Common myeloid progenitor, CD34-positive (primary cell): ENCODE measurements around the gene TMEM248.

Experiments
- CTCF ChIA-PET: fragments of 350-600 bp; sonication (Branson Sonifier 250); formaldehyde crosslinking; loops from one replicate; lab custom pipeline; 2021; ENCODE audit warnings: antibody characterized with exemption; lab: Charles Lee
- POLR2A ChIA-PET: fragments of 350-600 bp; sonication (Branson Sonifier 250); formaldehyde crosslinking; loops from one replicate; lab custom pipeline; 2021; ENCODE audit warnings: antibody characterized with exemption; lab: Charles Lee
- DNase-seq, 3 donors: peaks; one replicate each; pipeline versions ENCODE4 v3.0.0 to v3.0.0-alpha.2; 2013
- H3K27ac ChIP-seq, 2 experiments: 1 replicate in 1 of 2; 2 replicates in 1 of 2; pipeline ENCODE4 v1.7.0; 2013; ENCODE audit warnings: inconsistent platforms in 2 of 2, low read length in 2 of 2, mild to moderate bottlenecking in 2 of 2, low read depth in 1 of 2, moderate library complexity in 1 of 2; ENCODE audit not compliant: severe bottlenecking in 2 of 2, insufficient read depth in 1 of 2, poor library complexity in 1 of 2
- H3K27me3 ChIP-seq, 5 experiments: replicated peaks in 2 of 5; 1 replicate in 3 of 5; 2 replicates in 2 of 5; pipeline versions ENCODE4 v1.6.1 to v1.7.0; 2013; ENCODE audit warnings: low read length in 4 of 5, mild to moderate bottlenecking in 2 of 5, moderate library complexity in 2 of 5, inconsistent platforms in 1 of 5; ENCODE audit not compliant: insufficient read depth in 5 of 5, control insufficient read depth in 4 of 5
- H3K36me3 ChIP-seq, 4 experiments: 1 replicate in 2 of 4; 2 replicates in 2 of 4; pipeline versions ENCODE4 v1.6.1 to v1.7.0; 2013; ENCODE audit warnings: low read length in 3 of 4, control low read depth in 1 of 4, mild to moderate bottlenecking in 1 of 4; ENCODE audit not compliant: control insufficient read depth in 4 of 4, insufficient read depth in 4 of 4
- H3K4me1 ChIP-seq, 4 experiments: 1 replicate in 3 of 4; 2 replicates in 1 of 4; pipeline versions ENCODE4 v1.6.1 to v1.7.1; 2013; ENCODE audit warnings: low read length in 3 of 4, mild to moderate bottlenecking in 3 of 4, control low read depth in 1 of 4, inconsistent platforms in 1 of 4, moderate library complexity in 1 of 4; ENCODE audit not compliant: control insufficient read depth in 4 of 4, insufficient read depth in 4 of 4; ENCODE audit errors: control extremely low read depth in 1 of 4
- H3K4me3 ChIP-seq, 7 experiments: 1 replicate in 4 of 7; 2 replicates in 3 of 7; pipeline versions ENCODE4 v1.5.1 to v1.7.0; 2013; ENCODE audit warnings: mild to moderate bottlenecking in 7 of 7, low read length in 6 of 7, moderate library complexity in 6 of 7, inconsistent platforms in 2 of 7, low read depth in 2 of 7, control low read depth in 1 of 7; ENCODE audit not compliant: insufficient read depth in 4 of 7, control insufficient read depth in 1 of 7; ENCODE audit errors: extremely low read depth in 1 of 7
- H3K9me3 ChIP-seq, 5 experiments: 1 replicate in 4 of 5; 2 replicates in 1 of 5; pipeline versions ENCODE4 v1.6.1 to v1.7.1; 2013; ENCODE audit warnings: low read length in 4 of 5, mild to moderate bottlenecking in 2 of 5, inconsistent platforms in 1 of 5, low read depth in 1 of 5, moderate library complexity in 1 of 5; ENCODE audit not compliant: control insufficient read depth in 4 of 5, insufficient read depth in 2 of 5; ENCODE audit errors: control extremely low read depth in 1 of 5
- WGBS: methylation state at CpG from one replicate; pipeline ENCODE4 v1.1.5; 2013; ENCODE audit not compliant: insufficient coverage; 5-methylcytosine and 5-hydroxymethylcytosine counted together

TMEM248 gene

DNA sequence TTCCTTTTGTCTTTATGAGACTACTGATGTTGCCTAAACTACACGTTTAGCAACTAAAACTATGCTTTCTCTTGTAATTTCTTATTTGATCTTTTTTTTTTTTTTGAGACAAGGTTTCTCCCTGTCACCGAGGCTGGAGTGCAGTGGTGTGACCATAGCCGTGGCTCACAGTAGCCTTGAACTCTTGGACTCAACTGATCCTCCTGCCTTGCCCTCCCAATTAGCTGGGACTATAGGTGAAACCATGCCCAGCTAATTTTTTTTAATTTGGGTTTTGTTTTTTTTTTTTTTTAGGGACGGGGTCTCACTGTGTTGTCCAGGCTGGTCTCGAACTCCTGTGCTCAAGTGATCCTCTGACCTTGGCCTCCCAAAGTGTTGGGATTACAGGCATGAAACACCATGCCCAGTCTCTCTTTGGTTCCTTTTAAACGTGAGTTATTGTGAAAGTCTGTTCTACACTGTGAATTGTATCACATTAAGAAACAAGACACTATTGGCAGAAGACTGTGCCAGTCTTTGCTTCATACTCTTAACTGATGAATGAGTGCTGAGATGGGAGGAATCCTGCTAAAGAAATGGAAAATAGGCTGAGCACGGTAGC is 6.4 kb downstream of the TMEM248 start:
- no peak for DNase-seq
- Histone ChIP-seq H3K9me3 (no peaks in the 10 kb centered on the region), H3K4me1 (peaks cover 1 to 10% (median 5%) of the 10 kb centered on the region in 4 experiments), H3K4me3 (no peak overlapping the region), H3K27ac (no peak overlapping the region), H3K27me3 (no peaks in the 10 kb centered on the region), H3K36me3 (peaks cover 0 to 29% (median 5%) of the 10 kb centered on the region in 4 experiments)
- 100% methylated on average over 4 of the region's 7 CpGs for WGBS
- CTCF ChIA-PET: no interaction called here
- POLR2A ChIA-PET: no interaction called here

DNA sequence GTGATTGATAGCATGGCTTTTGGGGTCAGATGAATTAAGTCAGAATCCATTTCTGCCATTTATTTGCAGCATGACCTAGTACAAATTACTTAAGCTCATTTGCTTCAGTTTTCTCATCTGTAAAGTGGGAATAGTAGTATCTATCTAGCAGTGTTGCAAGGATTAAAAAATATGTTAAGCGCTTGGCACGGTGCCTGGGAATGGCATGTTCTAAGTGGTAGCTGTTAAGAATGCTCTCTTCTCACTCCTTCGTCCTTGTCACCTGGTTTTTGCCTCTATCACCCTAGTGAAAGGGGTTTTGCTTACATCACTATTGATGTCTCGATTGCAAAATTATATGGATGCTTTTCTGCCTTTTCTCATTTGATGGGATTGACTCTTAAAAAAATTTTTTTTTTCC is 7.4 kb downstream of the TMEM248 start:
- Histone ChIP-seq H3K27ac (no peak overlapping the region), H3K36me3 (peaks cover 0 to 29% (median 5%) of the 10 kb centered on the region in 4 experiments), H3K4me1 (peaks cover 0 to 1% (median under 1%) of the 10 kb centered on the region in 4 experiments), H3K27me3 (no peaks in the 10 kb centered on the region), H3K4me3 (no peak overlapping the region), H3K9me3 (no peaks in the 10 kb centered on the region)
- 100% methylated on average over 3 of the region's 4 CpGs for WGBS
- ChIA-PET POLR2A (no interaction called here), CTCF (no interaction called here)
- no peak for DNase-seq

DNA sequence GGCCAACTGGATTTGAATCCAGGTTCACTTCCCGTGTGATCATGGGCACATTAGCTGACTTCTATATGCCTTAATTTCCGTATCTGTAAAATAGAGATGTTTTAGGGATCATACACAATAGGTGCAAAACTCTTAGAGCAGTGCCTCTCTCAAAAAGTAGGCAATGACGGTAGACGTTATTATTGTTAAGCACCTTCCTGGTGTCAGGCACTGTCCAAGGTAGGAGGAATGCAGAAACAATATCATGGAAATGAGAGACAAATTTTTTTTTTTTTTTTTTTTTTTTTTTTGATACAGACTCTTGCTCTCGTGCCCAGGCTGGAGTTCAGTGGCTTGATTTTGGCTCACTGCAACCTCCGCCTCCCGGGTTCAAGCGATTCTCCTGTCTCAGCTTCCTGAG is 8.1 kb downstream of the TMEM248 start:
- Histone ChIP-seq H3K4me1 (no peaks in the 10 kb centered on the region), H3K27ac (no peak overlapping the region), H3K9me3 (no peaks in the 10 kb centered on the region), H3K27me3 (no peaks in the 10 kb centered on the region), H3K4me3 (no peak overlapping the region), H3K36me3 (peaks cover 0 to 24% (median 4%) of the 10 kb centered on the region in 4 experiments)
- WGBS: 98% methylated on average over 8 of the region's 8 CpGs
- ChIA-PET POLR2A (no interaction called here), CTCF (interaction anchor here (1.9 kb wide), 1 partner anchor 10 kb away, joined by 6 read pairs; no protein-coding TSS in a partner anchor)
- no peak for DNase-seq

DNA sequence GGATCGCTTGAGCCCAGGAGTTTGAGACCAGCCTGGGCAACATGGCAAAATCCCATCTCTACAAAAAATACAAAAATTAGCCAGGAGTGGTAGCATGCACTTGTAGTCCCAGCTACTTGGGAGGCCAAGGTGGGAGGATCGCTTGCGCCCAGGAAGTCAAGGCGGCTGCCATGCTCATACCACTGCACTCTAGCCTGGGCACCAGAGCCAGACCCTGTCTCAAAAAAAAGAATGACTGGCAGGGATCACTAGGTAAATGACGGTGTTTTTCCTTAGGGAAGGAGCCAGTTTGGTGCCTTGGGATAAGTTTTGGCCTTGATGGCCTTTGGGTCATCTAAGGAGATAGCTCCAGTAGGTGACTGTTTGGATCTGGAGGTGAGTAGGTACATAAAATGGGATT is 8.9 kb downstream of the TMEM248 start:
- Histone ChIP-seq H3K27me3 (no peaks in the 10 kb centered on the region), H3K36me3 (peaks cover 0 to 24% (median 3%) of the 10 kb centered on the region in 4 experiments), H3K4me1 (no peaks in the 10 kb centered on the region), H3K9me3 (no peaks in the 10 kb centered on the region), H3K27ac (no peak overlapping the region), H3K4me3 (no peak overlapping the region)
- DNase-seq: no peak
- CTCF ChIA-PET: interaction anchor here (0.8 to 1.9 kb wide), 2 partner anchors 10 to 22 kb away, joined by 3 to 6 read pairs; no protein-coding TSS in a partner anchor
- POLR2A ChIA-PET: interaction anchor here (1.1 kb wide), 1 partner anchor 33 kb away, joined by 3 read pairs; no protein-coding TSS in a partner anchor
- 97% methylated on average over 3 of the region's 5 CpGs for WGBS

DNA sequence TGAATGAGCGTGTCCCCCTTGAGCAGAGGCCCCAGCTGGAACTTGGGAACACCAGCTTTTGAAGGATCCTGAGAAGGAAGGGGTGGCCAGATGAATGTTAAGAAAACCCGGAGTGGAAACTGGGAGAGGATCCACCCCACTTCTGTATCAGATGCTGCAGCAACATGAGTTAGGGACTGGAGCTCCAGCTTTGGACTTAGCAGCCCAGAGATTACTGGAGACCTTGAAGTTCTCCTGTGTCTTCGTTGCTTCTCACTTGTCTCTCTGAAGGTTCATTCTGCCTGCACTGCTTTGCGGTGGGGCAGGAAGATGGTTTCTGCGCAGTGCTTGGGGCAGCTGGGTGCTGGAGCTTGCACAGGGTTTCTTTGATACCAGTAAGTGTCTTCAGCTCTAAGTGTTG is 9.3 kb downstream of the TMEM248 start:
- ChIA-PET CTCF (interaction anchor here (0.8 to 1.9 kb wide), 2 partner anchors 9 to 21 kb away, joined by 3 to 6 read pairs; no protein-coding TSS in a partner anchor), POLR2A (interaction anchor here (1.1 kb wide), 1 partner anchor 32 kb away, joined by 3 read pairs; no protein-coding TSS in a partner anchor)
- whole genome bisulfite sequencing: 94% methylated on average over 5 of the region's 5 CpGs
- Histone ChIP-seq H3K27me3 (no peaks in the 10 kb centered on the region), H3K27ac (no peak overlapping the region), H3K9me3 (no peaks in the 10 kb centered on the region), H3K4me1 (no peaks in the 10 kb centered on the region), H3K36me3 (peaks cover 0 to 24% (median 4%) of the 10 kb centered on the region in 4 experiments), H3K4me3 (no peak overlapping the region)
- DNase-seq: peak in 2 of 3 donors; percentile 27 to 29

DNA sequence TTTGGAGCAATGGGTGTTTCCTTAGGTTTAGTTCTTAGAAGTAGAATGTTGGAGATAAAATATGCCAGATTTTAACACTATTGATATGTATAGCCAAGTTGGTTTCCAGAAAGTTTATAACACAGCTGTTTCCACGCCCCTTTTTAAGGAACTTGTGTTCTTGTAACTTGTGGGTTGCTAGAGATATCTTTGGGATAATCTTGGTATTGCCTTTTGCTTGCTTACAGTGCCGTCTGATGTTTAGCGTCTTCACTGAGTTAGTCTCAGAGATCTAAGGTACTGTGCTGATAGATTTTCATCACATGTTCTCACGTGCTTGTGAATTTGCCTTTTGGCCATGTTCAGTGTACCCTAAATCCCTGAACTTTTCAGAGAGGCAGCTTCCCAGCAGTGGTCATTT is 12.4 kb downstream of the TMEM248 start:
- Histone ChIP-seq H3K4me3 (no peak overlapping the region), H3K36me3 (peaks cover 0 to 13% (median 8%) of the 10 kb centered on the region in 4 experiments), H3K9me3 (peaks cover 0 to 14% (median 0%) of the 10 kb centered on the region in 5 experiments), H3K27me3 (no peaks in the 10 kb centered on the region), H3K27ac (no peak overlapping the region), H3K4me1 (no peaks in the 10 kb centered on the region)
- DNase-seq: peak in 1 of 3 donors; percentile 18
- CTCF ChIA-PET: interaction anchor here (1.8 kb wide), 1 partner anchor 13 kb away, joined by 4 read pairs; the partner anchor contains the start of gene TMEM248
- POLR2A ChIA-PET: no interaction called here
- WGBS: 100% methylated on average over 1 of the region's 4 CpGs

DNA sequence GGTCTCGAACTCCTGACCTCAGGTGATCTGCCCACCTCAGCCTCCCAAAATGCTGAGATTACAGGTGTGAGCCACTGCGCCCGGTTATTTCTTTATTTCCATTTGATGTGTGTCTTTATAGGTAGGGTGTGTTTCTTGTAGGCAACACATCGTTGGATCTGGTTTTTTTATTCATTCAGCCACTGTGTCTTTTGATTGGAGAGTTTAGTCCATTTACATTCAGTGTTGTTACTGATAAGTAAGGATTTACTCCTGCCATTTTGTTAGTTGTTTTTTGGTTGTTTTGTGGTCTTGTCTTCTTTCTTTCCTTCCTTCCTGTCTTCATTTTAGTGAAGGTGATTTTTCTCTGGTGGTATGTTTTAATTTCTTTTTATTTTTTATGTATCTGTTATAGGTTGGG is 16.9 kb downstream of the TMEM248 start:
- Histone ChIP-seq H3K4me3 (no peak overlapping the region), H3K27ac (no peak overlapping the region), H3K9me3 (peaks cover 0 to 14% (median 0%) of the 10 kb centered on the region in 5 experiments), H3K36me3 (peaks cover 5 to 36% (median 19%) of the 10 kb centered on the region in 4 experiments), H3K27me3 (no peaks in the 10 kb centered on the region), H3K4me1 (no peaks in the 10 kb centered on the region)
- CTCF ChIA-PET: interaction anchor here (1.2 kb wide), 1 partner anchor 16 kb away, joined by 3 read pairs; no protein-coding TSS in a partner anchor
- WGBS: 100% methylated on average over 1 of the region's 4 CpGs
- no peak for DNase-seq
- POLR2A ChIA-PET: interaction anchor here (0.6 kb wide), 1 partner anchor 53 kb away, joined by 6 read pairs; no protein-coding TSS in a partner anchor
